Astrocyte (in vitro differentiated cells and primary cell): ENCODE data around the gene PSRC1. TPM values are rescaled to one million over a fixed set of nuclear protein-coding genes. Genes with fewer than 3 reads are reported as not detected.

ENCODE experiments used
- DNase-seq: peaks from one replicate; pipeline ENCODE4 v3.0.0-alpha.2; 2010; ENCODE audit warnings: low read depth
- FAIRE-seq: peaks from 2 replicates; lab custom pipeline; 2011; peaks lifted over from hg19 to GRCh38; lab: Jason Lieb, UNC
- H2AFZ ChIP-seq: 2 replicates; pipeline ENCODE4 v1.6.0; 2012; ENCODE audit warnings: low read depth, low read length, inconsistent platforms
- H3K27ac ChIP-seq: 2 replicates; pipeline ENCODE4 v1.5.1; 2011; ENCODE audit warnings: low read depth, low read length, inconsistent platforms
- H3K27me3 ChIP-seq: 2 replicates; pipeline ENCODE4 v1.6.0; 2011; ENCODE audit warnings: low read length, inconsistent platforms; ENCODE audit not compliant: insufficient read depth
- H3K36me3 ChIP-seq: 2 replicates; pipeline ENCODE4 v1.5.1; 2011; ENCODE audit warnings: low read length, inconsistent platforms; ENCODE audit not compliant: insufficient read depth
- H3K4me1 ChIP-seq: 2 replicates; pipeline ENCODE4 v1.5.1; 2011; ENCODE audit warnings: low read length, inconsistent platforms; ENCODE audit not compliant: insufficient read depth
- H3K4me2 ChIP-seq: 2 replicates; pipeline ENCODE4 v1.6.0; 2012; ENCODE audit warnings: low read length, inconsistent platforms
- H3K4me3 ChIP-seq: 2 replicates; pipeline ENCODE4 v1.5.1; 2011; ENCODE audit warnings: low read depth, mild to moderate bottlenecking, low read length, inconsistent platforms; ENCODE audit not compliant: insufficient read depth
- H3K79me2 ChIP-seq: 2 replicates; pipeline ENCODE4 v1.6.0; 2012; ENCODE audit warnings: mild to moderate bottlenecking, low read length, inconsistent platforms; ENCODE audit not compliant: insufficient read depth
- H3K9ac ChIP-seq: 2 replicates; pipeline ENCODE4 v1.6.0; 2012; ENCODE audit warnings: mild to moderate bottlenecking, low read length, inconsistent platforms
- H3K9me3 ChIP-seq: 2 replicates; pipeline ENCODE4 v1.5.1; 2012; ENCODE audit warnings: low read depth, mild to moderate bottlenecking, low read length, inconsistent platforms; ENCODE audit not compliant: insufficient read depth
- H4K20me1 ChIP-seq: 2 replicates; pipeline ENCODE4 v1.6.0; 2012; ENCODE audit warnings: low read length, inconsistent platforms; ENCODE audit not compliant: insufficient read depth
- H3K27ac Mint-ChIP-seq: one replicate; pipeline ENCODE4 v1.8.0; 2021; ENCODE audit warnings: mild to moderate bottlenecking, mixed read lengths; ENCODE audit not compliant: unreplicated experiment
- H3K27me3 Mint-ChIP-seq: one replicate; pipeline ENCODE4 v1.8.0; 2021; ENCODE audit warnings: low read depth, mixed read lengths; ENCODE audit not compliant: unreplicated experiment
- H3K36me3 Mint-ChIP-seq: one replicate; pipeline ENCODE4 v1.8.0; 2021; ENCODE audit warnings: low read depth, mixed read lengths; ENCODE audit not compliant: unreplicated experiment
- H3K4me1 Mint-ChIP-seq: one replicate; pipeline ENCODE4 v1.8.0; 2021; ENCODE audit warnings: low read depth, mixed read lengths; ENCODE audit not compliant: unreplicated experiment
- H3K4me3 Mint-ChIP-seq: one replicate; pipeline ENCODE4 v1.8.0; 2021; ENCODE audit warnings: mild to moderate bottlenecking, moderate library complexity, mixed read lengths; ENCODE audit not compliant: unreplicated experiment
- H3K9me3 Mint-ChIP-seq: one replicate; pipeline ENCODE4 v1.8.0; 2021; ENCODE audit warnings: mild to moderate bottlenecking, mixed read lengths; ENCODE audit not compliant: unreplicated experiment
- EZH2 ChIP-seq: IDR thresholded peaks from 2 replicates; pipeline ENCODE4 v1.6.1; 2012; ENCODE audit warnings: mild to moderate bottlenecking, low read length, inconsistent platforms; ENCODE audit not compliant: insufficient read depth
- total RNA-seq: library from RNA; stranded (reverse); gene quantifications from 2 replicates; pipeline ENCODE4 v1.2.1, GENCODE V29; 2021
- TF ChIP-seq, protein P1 (sequence below): IDR thresholded peaks from 2 replicates; pipeline ENCODE4 v1.5.1; 2011; ENCODE audit warnings: low read depth, mild to moderate bottlenecking, inconsistent platforms, low read length, moderate library complexity; ENCODE audit not compliant: insufficient read depth

The PSRC1 gene
- total RNA-seq, 1 donor from 2014 or later: 7.7 TPM

DNA sequence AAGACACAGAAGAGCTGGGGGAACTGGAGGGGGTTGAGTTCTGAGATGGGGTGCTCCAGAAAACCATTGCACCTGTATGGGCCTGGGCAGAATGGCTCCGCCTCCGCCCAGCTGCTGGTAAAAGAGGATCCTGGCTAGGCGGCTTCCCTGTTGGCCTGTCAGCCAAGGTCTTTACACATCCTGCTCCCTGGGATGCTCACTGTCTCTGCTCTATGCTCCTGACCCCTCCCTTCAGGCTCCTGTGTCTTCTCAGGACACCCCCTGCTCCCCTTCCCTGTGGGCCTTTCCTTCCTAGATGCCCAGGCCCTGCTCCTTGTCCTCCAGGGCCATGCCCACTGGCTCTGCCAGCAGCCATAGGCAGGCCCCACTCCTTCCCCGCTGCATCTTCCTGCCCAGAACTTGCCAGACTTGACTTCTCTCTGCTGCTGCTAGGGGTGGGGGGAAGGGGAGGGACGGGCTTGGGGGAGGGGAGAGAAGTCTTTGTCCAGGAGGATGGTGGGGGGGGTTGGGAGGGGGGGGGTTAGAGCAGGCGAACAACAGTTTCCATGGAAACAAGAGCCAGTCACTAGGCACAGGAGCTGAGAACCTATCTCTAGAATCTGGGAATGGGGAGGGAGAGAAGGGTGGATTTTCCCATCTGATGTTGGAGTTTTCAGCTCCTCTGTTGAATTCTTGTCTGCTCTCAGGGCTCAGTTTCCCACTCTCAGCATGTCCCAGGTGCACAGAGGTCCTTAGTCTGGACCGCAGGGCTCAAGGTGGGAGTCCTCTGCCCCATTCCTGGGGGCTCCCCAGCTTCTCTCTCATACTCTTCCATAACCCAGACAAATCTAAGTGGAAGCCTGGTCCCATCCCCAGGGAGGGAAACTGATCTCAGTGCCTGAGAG is 23.0 kb downstream of the PSRC1 start:
- Histone ChIP-seq H3K36me3 (no peaks in the 10 kb centered on the region), H4K20me1 (no peaks in the 10 kb centered on the region), H3K4me3 (no peak overlapping the region), H2AFZ (no peak overlapping the region), H3K9me3 (no peaks in the 10 kb centered on the region), H3K79me2 (peaks cover 2% of the 10 kb centered on the region), H3K4me2 (no peak overlapping the region), H3K27me3 (no peaks in the 10 kb centered on the region), H3K9ac (no peak overlapping the region), H3K27ac (no peak overlapping the region), H3K4me1 (peaks cover 4% of the 10 kb centered on the region)
- no peak overlapping the region for H3K4me3 Mint-ChIP-seq
- H3K36me3 Mint-ChIP-seq: peaks cover 2% of the 10 kb centered on the region
- peaks cover 6% of the 10 kb centered on the region for H3K4me1 Mint-ChIP-seq
- no peaks in the 10 kb centered on the region for H3K9me3 Mint-ChIP-seq
- no peak overlapping the region for H3K27ac Mint-ChIP-seq
- DNase-seq (no peak), FAIRE-seq (no peak)
- H3K27me3 Mint-ChIP-seq: peaks cover 2% of the 10 kb centered on the region
- TF ChIP-seq, protein P1, sequence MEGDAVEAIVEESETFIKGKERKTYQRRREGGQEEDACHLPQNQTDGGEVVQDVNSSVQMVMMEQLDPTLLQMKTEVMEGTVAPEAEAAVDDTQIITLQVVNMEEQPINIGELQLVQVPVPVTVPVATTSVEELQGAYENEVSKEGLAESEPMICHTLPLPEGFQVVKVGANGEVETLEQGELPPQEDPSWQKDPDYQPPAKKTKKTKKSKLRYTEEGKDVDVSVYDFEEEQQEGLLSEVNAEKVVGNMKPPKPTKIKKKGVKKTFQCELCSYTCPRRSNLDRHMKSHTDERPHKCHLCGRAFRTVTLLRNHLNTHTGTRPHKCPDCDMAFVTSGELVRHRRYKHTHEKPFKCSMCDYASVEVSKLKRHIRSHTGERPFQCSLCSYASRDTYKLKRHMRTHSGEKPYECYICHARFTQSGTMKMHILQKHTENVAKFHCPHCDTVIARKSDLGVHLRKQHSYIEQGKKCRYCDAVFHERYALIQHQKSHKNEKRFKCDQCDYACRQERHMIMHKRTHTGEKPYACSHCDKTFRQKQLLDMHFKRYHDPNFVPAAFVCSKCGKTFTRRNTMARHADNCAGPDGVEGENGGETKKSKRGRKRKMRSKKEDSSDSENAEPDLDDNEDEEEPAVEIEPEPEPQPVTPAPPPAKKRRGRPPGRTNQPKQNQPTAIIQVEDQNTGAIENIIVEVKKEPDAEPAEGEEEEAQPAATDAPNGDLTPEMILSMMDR: no peak
- no peak for TF ChIP-seq EZH2

DNA sequence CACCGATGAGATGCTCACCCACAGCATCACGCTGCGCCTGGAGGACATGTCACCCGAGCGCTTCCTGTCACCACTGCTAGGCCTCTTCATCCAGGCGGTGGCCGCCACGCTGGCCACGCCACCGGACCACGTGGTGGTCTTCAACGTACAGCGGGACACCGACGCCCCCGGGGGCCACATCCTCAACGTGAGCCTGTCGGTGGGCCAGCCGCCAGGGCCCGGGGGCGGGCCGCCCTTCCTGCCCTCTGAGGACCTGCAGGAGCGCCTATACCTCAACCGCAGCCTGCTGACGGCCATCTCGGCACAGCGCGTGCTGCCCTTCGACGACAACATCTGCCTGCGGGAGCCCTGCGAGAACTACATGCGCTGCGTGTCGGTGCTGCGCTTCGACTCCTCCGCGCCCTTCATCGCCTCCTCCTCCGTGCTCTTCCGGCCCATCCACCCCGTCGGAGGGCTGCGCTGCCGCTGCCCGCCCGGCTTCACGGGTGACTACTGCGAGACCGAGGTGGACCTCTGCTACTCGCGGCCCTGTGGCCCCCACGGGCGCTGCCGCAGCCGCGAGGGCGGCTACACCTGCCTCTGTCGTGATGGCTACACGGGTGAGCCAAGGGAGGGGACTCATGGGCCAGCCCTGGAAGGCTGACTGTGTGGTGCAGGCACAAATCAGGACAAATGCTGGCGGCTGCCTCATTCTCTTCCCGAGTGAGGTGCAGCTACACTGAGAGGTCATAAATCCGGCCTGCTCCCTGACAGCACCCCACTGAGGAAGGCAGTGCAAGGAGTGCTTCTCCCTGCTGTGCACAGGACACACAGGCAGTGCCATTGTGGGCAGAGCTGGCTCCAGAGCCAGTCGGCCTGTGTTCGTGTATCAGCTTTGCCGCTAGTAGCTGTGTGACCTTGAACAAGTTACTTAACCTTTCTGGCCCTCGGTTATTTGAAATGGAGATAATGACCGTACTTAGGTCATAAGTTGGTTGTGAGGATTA is 24.2 kb downstream of the PSRC1 start:
- no peak for FAIRE-seq
- H3K36me3 Mint-ChIP-seq: peaks cover under 1% of the 10 kb centered on the region
- H3K4me3 Mint-ChIP-seq: no peak overlapping the region
- H3K27me3 ChIP-seq: no peaks in the 10 kb centered on the region
- H3K9ac ChIP-seq: no peak overlapping the region
- no peak overlapping the region for H3K4me2 ChIP-seq
- no peak overlapping the region for H2AFZ ChIP-seq
- H3K27ac ChIP-seq: no peak overlapping the region
- H4K20me1 ChIP-seq: no peaks in the 10 kb centered on the region
- H3K79me2 ChIP-seq: peaks cover 2% of the 10 kb centered on the region
- H3K9me3 Mint-ChIP-seq: no peaks in the 10 kb centered on the region
- H3K27me3 Mint-ChIP-seq: peaks cover 2% of the 10 kb centered on the region
- H3K36me3 ChIP-seq: no peaks in the 10 kb centered on the region
- no peaks in the 10 kb centered on the region for H3K9me3 ChIP-seq
- H3K4me1 Mint-ChIP-seq: peaks cover 13% of the 10 kb centered on the region
- H3K27ac Mint-ChIP-seq: no peak overlapping the region
- no peak overlapping the region for H3K4me3 ChIP-seq
- peaks cover 14% of the 10 kb centered on the region for H3K4me1 ChIP-seq
- TF ChIP-seq, protein P1: no peak
- TF ChIP-seq EZH2: no peak
- DNase-seq: no peak
